Body of pancreas (tissue), 4 donors: ENCODE results near the gene SYT6.

Experiments
- CTCF ChIP-seq, 7 experiments: fragments of 450-650 bp in 4 of 7; fragments of 200-600 bp in 3 of 7; sonication (generic) in 3 of 7; IDR thresholded peaks; one replicate each; pipeline ENCODE4 v1.5.1; 2016 to 2019; ENCODE audit warnings: antibody characterized with exemption in 7 of 7
- POLR2A ChIP-seq, 3 donors: fragments of 450-650 bp; IDR thresholded peaks; one replicate each; pipeline ENCODE4 v1.6.1; 2016; ENCODE audit warnings: antibody characterized with exemption in 3 of 3, mild to moderate bottlenecking in 2 of 3

DNA sequence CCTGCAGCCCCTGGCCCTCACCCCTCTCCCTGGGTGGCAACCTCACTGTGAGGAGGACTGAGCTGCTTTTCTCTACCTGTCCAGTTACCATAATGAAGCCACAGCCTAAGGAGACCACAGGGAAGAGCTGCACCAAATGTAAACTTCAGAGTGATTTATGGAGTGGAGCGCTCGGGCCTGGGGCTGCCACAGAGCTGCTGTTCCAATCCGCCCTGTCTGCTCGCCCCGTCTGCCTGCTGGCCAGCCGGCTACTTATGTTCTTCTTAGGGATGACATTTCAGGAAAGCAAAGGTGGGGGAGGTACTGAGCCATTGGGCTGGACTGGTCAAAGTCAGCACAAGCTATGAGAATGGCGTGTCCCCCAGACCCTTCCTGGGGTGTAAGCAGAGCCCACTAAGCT lies 17.9 kb downstream of the SYT6 start:
- no peak for TF ChIP-seq CTCF (IDR thresholded peaks at IDR 0.05)
- no peak for TF ChIP-seq POLR2A (IDR thresholded peaks at IDR 0.05)
